ENCODE data around the gene JARID2. TPM values are rescaled to one million over a fixed set of nuclear protein-coding genes. Genes with fewer than 3 reads are reported as not detected.

Gene JARID2
- total and polyA plus RNA-seq, 9 of the 15 experiments (the other 6 are each of a cell fraction or from before 2014, with no cell fraction given) = 5.0 to 29.0 (median 15.6) TPM

GRCh38 chr6:15299430-15300131 is 53.7 kb downstream of the JARID2 start (continued):
- TF ChIP-seq ZBTB7A (IDR thresholded peaks at IDR 0.05; ENCODE audit: borderline replicate concordance, control insufficient read depth, low read depth, low read length) = peak; percentile 97
- TF ChIP-seq SMARCB1 (IDR thresholded peaks at IDR 0.05; ENCODE audit: insufficient read length, low read depth) = peak; percentile 95
- no peak for TF ChIP-seq ZNF717 (CRISPR knock-in tag; IDR thresholded peaks at IDR 0.05)
- TF ChIP-seq KDM1A (IDR thresholded peaks at IDR 0.05) = peak; percentile 87 to 90; a peak in 3 of 4 replicates
- TF ChIP-seq DIDO1 (tag; IDR thresholded peaks at IDR 0.05; ENCODE audit: low read depth) = no peak
- no peak for TF ChIP-seq NONO (IDR thresholded peaks at IDR 0.05; ENCODE audit: low read depth in 2 of 2, low read length in 1 of 2)
- 0 out of 2 replicates have a peak, but pooled peaks have one; percentile 11 for TF ChIP-seq BCL6 (CRISPR knock-in tag; IDR thresholded peaks at IDR 0.05)
- TF ChIP-seq MBD2 (IDR thresholded peaks at IDR 0.05; ENCODE audit: borderline replicate concordance, low read depth) = peak; percentile 64; the same call in 1 of the 2 replicates
- TF ChIP-seq ZNF140 (CRISPR knock-in tag; IDR thresholded peaks at IDR 0.05) = no peak
- peak; percentile 90 for TF ChIP-seq CC2D1A (IDR thresholded peaks at IDR 0.05)
- TF ChIP-seq BACH1 (tag; IDR thresholded peaks at IDR 0.05) = no peak
- peak; percentile 99 for TF ChIP-seq ARID1B (IDR thresholded peaks at IDR 0.05)
- TF ChIP-seq CGGBP1 (CRISPR knock-in tag; IDR thresholded peaks at IDR 0.05) = no peak
- no peak for TF ChIP-seq RBM39 (optimal IDR thresholded peaks at IDR 0.05; ENCODE audit: low read depth, low read length)
- no peak for TF ChIP-seq ZNF282 (CRISPR knock-in tag; IDR thresholded peaks at IDR 0.05)
- TF ChIP-seq ZNF699 (CRISPR knock-in tag; IDR thresholded peaks at IDR 0.05; ENCODE audit: insufficient replicate concordance) = no peak
- TF ChIP-seq HCFC1 (IDR thresholded peaks at IDR 0.05; ENCODE audit: low read depth, low read length) = peak; percentile 43
- no peak for TF ChIP-seq ZNF655 (CRISPR knock-in tag; IDR thresholded peaks at IDR 0.05)
- TF ChIP-seq YBX1 (IDR thresholded peaks at IDR 0.05) = no peak
- TF ChIP-seq POLR2B (IDR thresholded peaks at IDR 0.05; ENCODE audit: low read depth, partially characterized antibody) = peak; percentile 22
- no peak for TF ChIP-seq GTF3C2 (IDR thresholded peaks at IDR 0.05; ENCODE audit: borderline replicate concordance, extremely low read depth, insufficient read length)
- no peak for TF ChIP-seq PATZ1 (CRISPR knock-in tag; IDR thresholded peaks at IDR 0.05; ENCODE audit: borderline replicate concordance)

Measured in K562 (cell line).